Measurements from ENCODE around the gene UBR3.

The UBR3 gene

GRCh38 chr2:170026361-170026760 lies 199.1 kb downstream of the UBR3 start:
- CTCF ChIA-PET: no interaction called here
- TF ChIP-seq CTCF (conservative IDR thresholded peaks at IDR 0.05; ENCODE audit: low read depth): no peak
- no peak for DNase-seq (ENCODE audit: low spot score)
- no peak overlapping the region for H3K27ac ChIP-seq
- POLR2A ChIA-PET (ENCODE audit: low non-redundant PET): no interaction called here

GRCh38 chr2:170029551-170029950 lies 202.3 kb downstream of the UBR3 start:
- ChIA-PET CTCF (no interaction called here), POLR2A (ENCODE audit: low non-redundant PET) (no interaction called here)
- no peak overlapping the region for H3K27ac ChIP-seq
- no peak for TF ChIP-seq CTCF (conservative IDR thresholded peaks at IDR 0.05; ENCODE audit: low read depth)
- no peak for DNase-seq (ENCODE audit: low spot score)

- ChIA-PET CTCF (no interaction called here), POLR2A (ENCODE audit: low non-redundant PET) (no interaction called here)
- H3K27ac ChIP-seq: no peak overlapping the region
- DNase-seq (ENCODE audit: low spot score): no peak
- no peak for TF ChIP-seq CTCF (conservative IDR thresholded peaks at IDR 0.05; ENCODE audit: low read depth)
Observed at GRCh38 chr2:170030040-170030439, 202.8 kb downstream of the UBR3 start.

GRCh38 chr2:170031288-170031687 lies 204.0 kb downstream of the UBR3 start:
- ChIA-PET POLR2A (ENCODE audit: low non-redundant PET) (no interaction called here), CTCF (no interaction called here)
- no peak for TF ChIP-seq CTCF (conservative IDR thresholded peaks at IDR 0.05; ENCODE audit: low read depth)
- no peak for DNase-seq (ENCODE audit: low spot score)
- no peak overlapping the region for H3K27ac ChIP-seq

- CTCF ChIA-PET: interaction anchor here (0.6 to 0.7 kb wide), 2 partner anchors 100 to 232 kb away, joined by 4 read pairs; no protein-coding TSS in a partner anchor
- H3K27ac ChIP-seq: no peak overlapping the region
- POLR2A ChIA-PET (ENCODE audit: low non-redundant PET): no interaction called here
Observed at GRCh38 chr2:170034596-170034995, 207.3 kb downstream of the UBR3 start.

GRCh38 chr2:170038734-170039133 lies 211.5 kb downstream of the UBR3 start:
- CTCF ChIA-PET: interaction anchor here (0.6 kb wide), 1 partner anchor 46 kb away, joined by 3 read pairs; no protein-coding TSS in a partner anchor
- TF ChIP-seq CTCF (conservative IDR thresholded peaks at IDR 0.05; ENCODE audit: low read depth): no peak
- H3K27ac ChIP-seq: no peak overlapping the region
- DNase-seq (ENCODE audit: low spot score): no peak
- POLR2A ChIA-PET (ENCODE audit: low non-redundant PET): no interaction called here

More at GRCh38 chr2:170034596-170034995, 207.3 kb downstream of the UBR3 start:
- DNase-seq (ENCODE audit: low spot score): no peak
- no peak for TF ChIP-seq CTCF (conservative IDR thresholded peaks at IDR 0.05; ENCODE audit: low read depth)
